H1 (cell line): ENCODE data around the gene ARMC9. TPM values are rescaled to one million over a fixed set of nuclear protein-coding genes. Genes with fewer than 3 reads are reported as not detected.

Experiments
- CTCF ChIA-PET: fragments of 300-600 bp; sonication (Branson Sonifier 250); formaldehyde crosslinking; loops from one replicate; lab custom pipeline; 2021; ENCODE audit not compliant: partially characterized antibody; lab: Charles Lee
- POLR2A ChIA-PET: fragments of 300-600 bp; sonication (Branson Sonifier 250); formaldehyde crosslinking; loops from one replicate; lab custom pipeline; 2021; ENCODE audit warnings: inconsistent platforms; ENCODE audit not compliant: partially characterized antibody; lab: Charles Lee
- DNase-seq, 2 experiments: peaks; one replicate each; pipeline versions ENCODE4 v3.0.0 to v3.0.0-alpha.2; 2010 to 2022; ENCODE audit warnings: low spot score in 2 of 2, low read depth in 1 of 2, mixed read lengths in 1 of 2
- FAIRE-seq: peaks from 2 replicates; lab custom pipeline; 2011; peaks lifted over from hg19 to GRCh38; lab: Jason Lieb, UNC
- H2AFZ ChIP-seq: 2 replicates; pipeline ENCODE4 v1.8.1; 2012; ENCODE audit warnings: low read length, inconsistent platforms
- H2AK5ac ChIP-seq: 2 replicates; pipeline ENCODE4 v1.6.1; 2013; ENCODE audit warnings: low read depth, low read length
- H2BK120ac ChIP-seq: replicated peaks from 2 replicates; pipeline ENCODE3; 2013; ENCODE audit warnings: low read depth, low read length, inconsistent platforms
- H2BK12ac ChIP-seq: 2 replicates; pipeline ENCODE4 v1.6.1; 2013; ENCODE audit warnings: low read depth, low read length
- H2BK15ac ChIP-seq: 2 replicates; pipeline ENCODE4 v1.6.1; 2013; ENCODE audit warnings: low read length
- H2BK20ac ChIP-seq: 2 replicates; pipeline ENCODE4 v1.6.1; 2013; ENCODE audit warnings: low read length
- H2BK5ac ChIP-seq: 2 replicates; pipeline ENCODE4 v1.6.1; 2013; ENCODE audit warnings: low read depth, low read length
- H3K14ac ChIP-seq: 2 replicates; pipeline ENCODE4 v1.6.1; 2013; ENCODE audit warnings: inconsistent platforms; ENCODE audit not compliant: insufficient read length
- H3K18ac ChIP-seq: 2 replicates; pipeline ENCODE4 v1.6.1; 2013; ENCODE audit warnings: low read length; ENCODE audit errors: extremely low read depth
- H3K23ac ChIP-seq: 2 replicates; pipeline ENCODE4 v1.6.1; 2013; ENCODE audit warnings: inconsistent platforms; ENCODE audit not compliant: insufficient read length
- H3K23me2 ChIP-seq: 2 replicates; pipeline ENCODE4 v1.6.1; 2013; ENCODE audit warnings: low read depth, low read length
- H3K27ac ChIP-seq: 2 replicates; pipeline ENCODE4 v1.6.1; 2011; ENCODE audit warnings: low read depth, low read length, inconsistent platforms
- H3K27me3 ChIP-seq, 4 experiments: replicated peaks in 1 of 4; 1 replicate in 1 of 4; 2 replicates in 3 of 4; pipeline versions ENCODE4 v1.6.1 to v1.8.1; 2011 to 2013; ENCODE audit warnings: low read length in 3 of 4, mild to moderate bottlenecking in 3 of 4, inconsistent platforms in 2 of 4, mixed read lengths in 2 of 4, moderate library complexity in 1 of 4; ENCODE audit not compliant: control insufficient read depth in 3 of 4, insufficient read depth in 3 of 4; ENCODE audit errors: extremely low read depth in 1 of 4
- H3K36me3 ChIP-seq, 4 experiments: 2 replicates each; pipeline versions ENCODE4 v1.6.1 to v1.8.1; 2011 to 2013; ENCODE audit warnings: mild to moderate bottlenecking in 4 of 4, low read length in 3 of 4, moderate library complexity in 2 of 4, control low read depth in 1 of 4, inconsistent platforms in 1 of 4; ENCODE audit not compliant: insufficient read depth in 4 of 4, control insufficient read depth in 2 of 4
- H3K4ac ChIP-seq: replicated peaks from 2 replicates; pipeline ENCODE3; 2013; ENCODE audit warnings: low read length, low read depth, mixed read lengths, inconsistent platforms; ENCODE audit not compliant: insufficient read length
- H3K4me1 ChIP-seq, 4 experiments: replicated peaks in 1 of 4; 1 replicate in 1 of 4; 2 replicates in 3 of 4; pipeline versions ENCODE4 v1.6.1 to v1.8.1; 2011 to 2013; ENCODE audit warnings: low read length in 3 of 4, inconsistent platforms in 2 of 4, mixed read lengths in 1 of 4; ENCODE audit not compliant: insufficient read depth in 4 of 4, control insufficient read depth in 3 of 4
- H3K4me2 ChIP-seq, 2 experiments: 2 replicates each; pipeline versions ENCODE4 v1.6.1 to v1.8.1; 2011 to 2013; ENCODE audit warnings: low read depth in 2 of 2, low read length in 2 of 2, control low read depth in 1 of 2, inconsistent platforms in 1 of 2, mild to moderate bottlenecking in 1 of 2; ENCODE audit not compliant: insufficient read depth in 1 of 2
- H3K4me3 ChIP-seq, 4 experiments: fragments of 200-600, 300-600 bp in 1 of 4; sonication (generic), shearing (Covaris generic), sonication (Bioruptor Twin) in 1 of 4; 2 replicates each; pipeline versions ENCODE4 v1.5.1 to v1.8.1; 2011 to 2016; ENCODE audit warnings: low read length in 4 of 4, low read depth in 3 of 4, control low read depth in 2 of 4, inconsistent platforms in 2 of 4, mild to moderate bottlenecking in 2 of 4, mixed read lengths in 1 of 4, moderate library complexity in 1 of 4; ENCODE audit not compliant: insufficient read depth in 2 of 4; ENCODE audit errors: extremely low read depth in 1 of 4
- H3K56ac ChIP-seq: replicated peaks from 2 replicates; pipeline ENCODE3; 2013; ENCODE audit warnings: low read depth, mild to moderate bottlenecking, mixed read lengths, low read length, inconsistent platforms; ENCODE audit not compliant: insufficient read length
- H3K79me1 ChIP-seq: 2 replicates; pipeline ENCODE4 v1.6.1; 2013; ENCODE audit warnings: low read depth, low read length, control low read depth
- H3K79me2 ChIP-seq, 2 experiments: 2 replicates each; pipeline versions ENCODE4 v1.6.1 to v1.8.1; 2012 to 2013; ENCODE audit warnings: low read length in 2 of 2, mild to moderate bottlenecking in 2 of 2, inconsistent platforms in 1 of 2; ENCODE audit not compliant: insufficient read depth in 2 of 2, control insufficient read depth in 1 of 2
- H3K9ac ChIP-seq, 4 experiments: replicated peaks in 1 of 4; 1 replicate in 1 of 4; 2 replicates in 3 of 4; pipeline versions ENCODE4 v1.6.1 to v1.8.1; 2011 to 2013; ENCODE audit warnings: low read depth in 3 of 4, low read length in 3 of 4, control low read depth in 2 of 4, mild to moderate bottlenecking in 2 of 4, moderate library complexity in 2 of 4, inconsistent platforms in 1 of 4; ENCODE audit errors: extremely low read depth in 1 of 4
- H3K9me3 ChIP-seq, 2 experiments: 2 replicates each; pipeline versions ENCODE4 v1.6.1 to v1.8.1; 2012 to 2013; ENCODE audit warnings: mild to moderate bottlenecking in 2 of 2, moderate library complexity in 2 of 2, control low read depth in 1 of 2, inconsistent platforms in 1 of 2, low read depth in 1 of 2, low read length in 1 of 2, mixed read lengths in 1 of 2; ENCODE audit not compliant: insufficient read depth in 2 of 2
- H4K20me1 ChIP-seq, 2 experiments: replicated peaks in 1 of 2; 2 replicates each; pipeline versions ENCODE3 to v1.8.1; 2011 to 2013; ENCODE audit warnings: inconsistent platforms in 2 of 2, low read length in 2 of 2, mild to moderate bottlenecking in 1 of 2; ENCODE audit not compliant: insufficient read depth in 2 of 2, control insufficient read depth in 1 of 2
- H4K5ac ChIP-seq: 2 replicates; pipeline ENCODE4 v1.6.1; 2013; ENCODE audit warnings: low read length, low read depth, mixed read lengths, inconsistent platforms; ENCODE audit not compliant: insufficient read length
- H4K8ac ChIP-seq: 2 replicates; pipeline ENCODE4 v1.8.0; 2013; ENCODE audit warnings: mild to moderate bottlenecking, moderate library complexity, low read length, inconsistent platforms; ENCODE audit not compliant: insufficient read depth; ENCODE audit errors: extremely low read depth
- H4K91ac ChIP-seq: replicated peaks from 2 replicates; pipeline ENCODE3; 2013; ENCODE audit warnings: low read length, mixed read lengths, inconsistent platforms; ENCODE audit not compliant: insufficient read length
- BCL11A ChIP-seq, 2 experiments: IDR thresholded peaks; one replicate each; pipeline ENCODE4 v1.6.1; 2011; ENCODE audit warnings: low read depth in 2 of 2, low read length in 2 of 2, mild to moderate bottlenecking in 2 of 2
- BRCA1 ChIP-seq: IDR thresholded peaks from 2 replicates; pipeline ENCODE4 v1.6.1; 2012; ENCODE audit warnings: low read depth, low read length, improper control_type of control experiment
- CEBPB ChIP-seq: IDR thresholded peaks from 2 replicates; pipeline ENCODE4 v1.6.1; 2012; ENCODE audit warnings: low read depth, low read length
- CTBP2 ChIP-seq: IDR thresholded peaks from 2 replicates; pipeline ENCODE4 v1.7.0; 2011; ENCODE audit warnings: borderline replicate concordance, mild to moderate bottlenecking, moderate library complexity, mixed read lengths, low read length; ENCODE audit not compliant: insufficient read depth, insufficient read length
- CTCF ChIP-seq, 3 experiments: IDR thresholded peaks; 1 replicate in 2 of 3; 2 replicates in 1 of 3; pipeline versions ENCODE4 v1.5.1 to v1.6.1; 2011; ENCODE audit warnings: low read length in 3 of 3, mild to moderate bottlenecking in 3 of 3, inconsistent platforms in 2 of 3, low read depth in 1 of 3, moderate library complexity in 1 of 3; ENCODE audit not compliant: insufficient read depth in 1 of 3; ENCODE audit errors: control extremely low read depth in 1 of 3
- GTF2F1 ChIP-seq: IDR thresholded peaks from 2 replicates; pipeline ENCODE4 v1.6.1; 2012; ENCODE audit warnings: low read depth, low read length, improper control_type of control experiment, borderline replicate concordance
- KDM4A ChIP-seq: IDR thresholded peaks from one replicate; pipeline ENCODE4 v1.7.1; 2012; ENCODE audit warnings: low read depth, mild to moderate bottlenecking, moderate library complexity, low read length, inconsistent platforms; ENCODE audit not compliant: severe bottlenecking
- RAD21 ChIP-seq, 2 experiments: IDR thresholded peaks in 1 of 2; conservative IDR thresholded peaks in 1 of 2; 2 replicates each; pipeline ENCODE4 v1.6.1; 2011; ENCODE audit warnings: low read depth in 2 of 2, low read length in 2 of 2, improper control_type of control experiment in 1 of 2, inconsistent platforms in 1 of 2, mild to moderate bottlenecking in 1 of 2, moderate library complexity in 1 of 2
- USF2 ChIP-seq: IDR thresholded peaks from 2 replicates; pipeline ENCODE4 v1.6.1; 2011; ENCODE audit warnings: low read length, improper control_type of control experiment
- ZNF274 ChIP-seq: IDR thresholded peaks from 2 replicates; pipeline ENCODE4 v1.7.0; 2012; ENCODE audit warnings: low read length, borderline replicate concordance; ENCODE audit errors: extremely low read depth
- WGBS, 2 experiments: shearing (Covaris generic) in 1 of 2; methylation state at CpG; one replicate each; pipeline versions ENCODE4 v1.1.6 to v1.1.7; 2013 to 2015; ENCODE audit warnings: low lambda C conversion rate in 2 of 2, mixed read lengths in 2 of 2, inconsistent platforms in 1 of 2, low coverage in 1 of 2, missing lambda C conversion rate in 1 of 2; ENCODE audit not compliant: insufficient replicate concordance in 2 of 2, insufficient coverage in 1 of 2, insufficient read length in 1 of 2; ENCODE audit errors: extremely low coverage in 1 of 2, missing lambda C conversion rate in 1 of 2; 5-methylcytosine and 5-hydroxymethylcytosine counted together
- polyA plus RNA-seq, 7 experiments: library from polyadenylated mRNA; depleted of rRNA in 3 of 7; stranded (reverse) in 5 of 7; unstranded in 2 of 7; fragments of >200 nt in 5 of 7; fragments of 200-250 nt in 2 of 7; gene quantifications; 1 replicate in 5 of 7; 2 replicates in 1 of 7; 4 replicates in 1 of 7; pipeline versions ENCODE4 v1.2.1 to v1.2.3, GENCODE V29; 2011 to 2013; ENCODE audit warnings: missing spikeins in 2 of 7, mixed read lengths in 2 of 7
- total RNA-seq: library from RNA; stranded (reverse); fragmentation: NEBNext Ultra II Directional; extraction: Animal tissue kit (Norgen Biotek cat#: 25700); gene quantifications from 2 replicates; pipeline ENCODE4 v1.2.1, GENCODE V29; 2021

ARMC9 gene
- total and polyA plus RNA-seq, 2 of the 8 experiments (the other 6 are each of a cell fraction or from before 2014, with no cell fraction given), result 23.2 to 36.1 TPM

GRCh38 chr2:231278868-231279267 lies 80.4 kb downstream of the ARMC9 start:
- 87% methylated on average over 2 of the region's 2 CpGs; no CpG with 5 or more reads in 1 of the 2 experiments for WGBS, 2 experiments
- Histone ChIP-seq H3K79me1 (no peaks in the 10 kb centered on the region), H2AK5ac (no peak overlapping the region), H3K23me2 (no peaks in the 10 kb centered on the region), H3K18ac (no peak overlapping the region), H3K36me3 (peaks cover 2 to 12% (median 7%) of the 10 kb centered on the region in 4 experiments; a peak in 5 of 8 replicates), H3K9ac (no peak overlapping the region), H4K20me1 (no peaks in the 10 kb centered on the region), H3K79me2 (no peaks in the 10 kb centered on the region), H3K27ac (no peak overlapping the region), H3K56ac (no peak overlapping the region), H3K14ac (no peak overlapping the region), H4K91ac (no peak overlapping the region), H4K8ac (no peak overlapping the region), H2AFZ (no peak overlapping the region), H2BK20ac (no peak overlapping the region), H2BK12ac (no peak overlapping the region), H4K5ac (no peak overlapping the region), H3K4ac (no peak overlapping the region), H3K23ac (no peak overlapping the region), H3K27me3 (no peaks in the 10 kb centered on the region), H3K9me3 (no peaks in the 10 kb centered on the region), H3K4me2 (no peak overlapping the region), H3K4me1 (no peaks in the 10 kb centered on the region), H2BK5ac (no peak overlapping the region), H3K4me3 (no peak overlapping the region), H2BK120ac (no peak overlapping the region), H2BK15ac (no peak overlapping the region)
- ChIA-PET CTCF (interaction anchor here (2.8 kb wide), 1 partner anchor 11 kb away, joined by 10 read pairs; no protein-coding TSS in a partner anchor), POLR2A (no interaction called here)
- no peak for TF ChIP-seq CTBP2
- no peak for TF ChIP-seq CEBPB
- TF ChIP-seq USF2, result no peak
- TF ChIP-seq KDM4A, result no peak
- TF ChIP-seq RAD21 (IDR thresholded peaks at IDR 0.05 in 1 of 2, conservative IDR thresholded peaks at IDR 0.05 in 1 of 2; ENCODE audit: low read depth in 2 of 2, low read length in 2 of 2), result no peak
- TF ChIP-seq BRCA1, result no peak
- no peak for TF ChIP-seq CTCF (IDR thresholded peaks at IDR 0.05; ENCODE audit: control extremely low read depth in 1 of 3, insufficient read depth in 1 of 3, low read depth in 1 of 3, low read length in 3 of 3)
- no peak for TF ChIP-seq GTF2F1
- no peak for TF ChIP-seq ZNF274
- TF ChIP-seq BCL11A (IDR thresholded peaks at IDR 0.05; ENCODE audit: low read depth in 2 of 2, low read length in 2 of 2), result no peak
- DNase-seq (no peak), FAIRE-seq (no peak)
